ENCODE measurements around the gene NAV2. TPM values are rescaled to one million over a fixed set of nuclear protein-coding genes. Genes with fewer than 3 reads are reported as not detected.

NAV2 gene
- total RNA-seq, 1 experiment from 2014 or later: 2.1 TPM

DNA sequence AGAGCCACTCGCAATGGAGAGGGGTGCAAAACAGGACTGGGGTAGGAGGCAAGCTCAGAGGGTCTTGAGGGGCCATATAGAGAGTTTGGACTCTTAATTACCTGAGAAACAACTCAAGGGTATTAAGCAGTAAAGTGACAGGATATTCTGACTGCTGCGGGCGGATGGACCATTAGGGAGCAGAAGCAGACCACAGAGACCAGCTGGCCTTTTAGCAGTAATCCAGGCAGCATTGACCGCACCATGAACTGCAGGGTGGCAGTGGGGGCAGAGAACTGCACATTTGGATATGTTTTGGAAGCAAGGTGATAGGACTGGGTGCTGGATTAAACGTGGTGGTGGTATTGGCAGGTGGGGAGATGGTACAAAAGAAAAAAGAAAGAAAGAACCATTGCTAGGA lies 322.3 kb downstream of the NAV2 start:
- TF ChIP-seq, protein P1, sequence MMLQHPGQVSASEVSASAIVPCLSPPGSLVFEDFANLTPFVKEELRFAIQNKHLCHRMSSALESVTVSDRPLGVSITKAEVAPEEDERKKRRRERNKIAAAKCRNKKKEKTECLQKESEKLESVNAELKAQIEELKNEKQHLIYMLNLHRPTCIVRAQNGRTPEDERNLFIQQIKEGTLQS (IDR thresholded peaks at IDR 0.05): no peak
- no peak for TF ChIP-seq SP1 (IDR thresholded peaks at IDR 0.05; ENCODE audit: low read depth)
- no peak for TF ChIP-seq POLR2AphosphoS5 (IDR thresholded peaks at IDR 0.05; ENCODE audit: low read depth, low read length)
- H3K27me3 ChIP-seq (ENCODE audit: insufficient read depth, low read length): peaks cover 36% of the 10 kb centered on the region
- H3K9ac ChIP-seq (ENCODE audit: low read length): no peak overlapping the region
- H4K20me1 ChIP-seq (ENCODE audit: insufficient read depth): no peaks in the 10 kb centered on the region
- no peak overlapping the region for H3K27ac ChIP-seq (ENCODE audit: low read depth, low read length)
- no peaks in the 10 kb centered on the region for H3K9me3 ChIP-seq (ENCODE audit: control insufficient read depth in 1 of 2, insufficient read depth in 1 of 2, low read depth in 1 of 2, low read length in 2 of 2)
- H3K9me2 ChIP-seq (ENCODE audit: insufficient read depth): no peaks in the 10 kb centered on the region
- no peak for DNase-seq (ENCODE audit: low read depth, low spot score)
- no TSS peak for BruUV-seq (replicated peaks)
- no peak overlapping the region for H2AFZ ChIP-seq (ENCODE audit: low read depth, low read length, poor library complexity, severe bottlenecking)
- H3K79me2 ChIP-seq (ENCODE audit: insufficient read depth, low read length): no peaks in the 10 kb centered on the region
- H3K4me2 ChIP-seq (ENCODE audit: low read length): no peak overlapping the region
- POLR2A ChIA-PET: no interaction called here
- intact Hi-C loops (cut with micrococcal nuclease): no loop called here
- no peak overlapping the region for H3K4me3 ChIP-seq (replicated peaks in 1 of 2; ENCODE audit: low read depth in 1 of 2, low read length in 2 of 2)
- ATAC-seq: no peak
- H3K36me3 ChIP-seq (ENCODE audit: control insufficient read depth in 1 of 2, insufficient read depth in 2 of 2, low read length in 2 of 2): no peaks in the 10 kb centered on the region
- H3K4me1 ChIP-seq (ENCODE audit: control insufficient read depth in 1 of 2, insufficient read depth in 2 of 2, low read length in 2 of 2): no peaks in the 10 kb centered on the region
- CTCF ChIA-PET: no interaction called here
- RAD21 ChIA-PET (ENCODE audit: low non-redundant PET in 1 of 2, low total read pairs in 2 of 2, uncharacterized antibody in 2 of 2, unreplicated experiment in 2 of 2): no interaction called here

DNA sequence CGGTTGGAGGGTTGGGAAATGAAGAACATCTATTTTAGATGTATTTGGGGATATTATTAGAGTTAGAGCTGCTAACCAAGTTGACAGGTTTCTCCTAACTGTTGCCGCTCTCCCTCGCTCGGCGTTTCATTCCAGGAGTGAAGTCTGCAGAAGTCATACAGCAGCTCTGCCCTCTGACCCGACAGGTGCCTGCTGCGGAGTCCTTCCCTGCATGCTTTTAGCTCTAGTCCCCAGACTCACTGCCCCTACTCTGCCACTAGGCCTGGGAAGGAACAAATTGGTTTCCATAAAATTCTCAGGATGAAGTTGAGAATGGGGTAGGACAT lies 322.7 kb downstream of the NAV2 start:
- no peak overlapping the region for H3K4me3 ChIP-seq (replicated peaks in 1 of 2; ENCODE audit: low read depth in 1 of 2, low read length in 2 of 2)
- H2AFZ ChIP-seq (ENCODE audit: low read depth, low read length, poor library complexity, severe bottlenecking): no peak overlapping the region
- H3K4me1 ChIP-seq (ENCODE audit: control insufficient read depth in 1 of 2, insufficient read depth in 2 of 2, low read length in 2 of 2): no peaks in the 10 kb centered on the region
- intact Hi-C loops (cut with micrococcal nuclease): no loop called here
- no peaks in the 10 kb centered on the region for H3K9me2 ChIP-seq (ENCODE audit: insufficient read depth)
- BruUV-seq (replicated peaks): no TSS peak
- no peak for ATAC-seq
- ChIA-PET POLR2A (no interaction called here), RAD21 (ENCODE audit: low non-redundant PET in 1 of 2, low total read pairs in 2 of 2, uncharacterized antibody in 2 of 2, unreplicated experiment in 2 of 2) (no interaction called here), CTCF (no interaction called here)
- TF ChIP-seq TCF7L2 (IDR thresholded peaks at IDR 0.05; ENCODE audit: borderline replicate concordance, extremely low read depth, insufficient read depth, insufficient read length): no peak
- TF ChIP-seq RAD21 (IDR thresholded peaks at IDR 0.05; ENCODE audit: low read depth): no peak
- TF ChIP-seq EZH2 (IDR thresholded peaks at IDR 0.05): no peak
- TF ChIP-seq FOSL1 (IDR thresholded peaks at IDR 0.05; ENCODE audit: low read depth): no peak
- TF ChIP-seq, protein P2, sequence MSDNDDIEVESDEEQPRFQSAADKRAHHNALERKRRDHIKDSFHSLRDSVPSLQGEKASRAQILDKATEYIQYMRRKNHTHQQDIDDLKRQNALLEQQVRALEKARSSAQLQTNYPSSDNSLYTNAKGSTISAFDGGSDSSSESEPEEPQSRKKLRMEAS (IDR thresholded peaks at IDR 0.05): no peak
- TF ChIP-seq POLR2A (IDR thresholded peaks at IDR 0.05; ENCODE audit: borderline replicate concordance, extremely low read depth, insufficient read depth, insufficient read length): no peak
- TF ChIP-seq CEBPB (IDR thresholded peaks at IDR 0.05; ENCODE audit: low read depth): no peak
- no peak overlapping the region for H3K9ac ChIP-seq (ENCODE audit: low read length)
- no peaks in the 10 kb centered on the region for H4K20me1 ChIP-seq (ENCODE audit: insufficient read depth)
- H3K4me2 ChIP-seq (ENCODE audit: low read length): no peak overlapping the region
- H3K27ac ChIP-seq (ENCODE audit: low read depth, low read length): no peak overlapping the region
- peaks cover 32% of the 10 kb centered on the region for H3K27me3 ChIP-seq (ENCODE audit: insufficient read depth, low read length)
- no peaks in the 10 kb centered on the region for H3K36me3 ChIP-seq (ENCODE audit: control insufficient read depth in 1 of 2, insufficient read depth in 2 of 2, low read length in 2 of 2)
- H3K79me2 ChIP-seq (ENCODE audit: insufficient read depth, low read length): no peaks in the 10 kb centered on the region
- no peak for DNase-seq (ENCODE audit: low read depth, low spot score)
- no peaks in the 10 kb centered on the region for H3K9me3 ChIP-seq (ENCODE audit: control insufficient read depth in 1 of 2, insufficient read depth in 1 of 2, low read depth in 1 of 2, low read length in 2 of 2)

Measured in HCT116 (cell line).